H1 (cell line): ENCODE measurements around the gene CNPY4. TPM values are rescaled to one million over a fixed set of nuclear protein-coding genes. Genes with fewer than 3 reads are reported as not detected.

Experiments
- CTCF ChIA-PET: fragments of 300-600 bp; sonication (Branson Sonifier 250); formaldehyde crosslinking; loops from one replicate; lab custom pipeline; 2021; ENCODE audit not compliant: partially characterized antibody; lab: Charles Lee
- POLR2A ChIA-PET: fragments of 300-600 bp; sonication (Branson Sonifier 250); formaldehyde crosslinking; loops from one replicate; lab custom pipeline; 2021; ENCODE audit warnings: inconsistent platforms; ENCODE audit not compliant: partially characterized antibody; lab: Charles Lee
- DNase-seq, 2 experiments: peaks; one replicate each; pipeline versions ENCODE4 v3.0.0 to v3.0.0-alpha.2; 2010 to 2022; ENCODE audit warnings: low spot score in 2 of 2, low read depth in 1 of 2, mixed read lengths in 1 of 2
- FAIRE-seq: peaks from 2 replicates; lab custom pipeline; 2011; peaks lifted over from hg19 to GRCh38; lab: Jason Lieb, UNC
- H2AFZ ChIP-seq: 2 replicates; pipeline ENCODE4 v1.8.1; 2012; ENCODE audit warnings: low read length, inconsistent platforms
- H2AK5ac ChIP-seq: 2 replicates; pipeline ENCODE4 v1.6.1; 2013; ENCODE audit warnings: low read depth, low read length
- H2BK120ac ChIP-seq: replicated peaks from 2 replicates; pipeline ENCODE3; 2013; ENCODE audit warnings: low read depth, low read length, inconsistent platforms
- H2BK12ac ChIP-seq: 2 replicates; pipeline ENCODE4 v1.6.1; 2013; ENCODE audit warnings: low read depth, low read length
- H2BK15ac ChIP-seq: 2 replicates; pipeline ENCODE4 v1.6.1; 2013; ENCODE audit warnings: low read length
- H2BK20ac ChIP-seq: 2 replicates; pipeline ENCODE4 v1.6.1; 2013; ENCODE audit warnings: low read length
- H2BK5ac ChIP-seq: 2 replicates; pipeline ENCODE4 v1.6.1; 2013; ENCODE audit warnings: low read depth, low read length
- H3K14ac ChIP-seq: 2 replicates; pipeline ENCODE4 v1.6.1; 2013; ENCODE audit warnings: inconsistent platforms; ENCODE audit not compliant: insufficient read length
- H3K18ac ChIP-seq: 2 replicates; pipeline ENCODE4 v1.6.1; 2013; ENCODE audit warnings: low read length; ENCODE audit errors: extremely low read depth
- H3K23ac ChIP-seq: 2 replicates; pipeline ENCODE4 v1.6.1; 2013; ENCODE audit warnings: inconsistent platforms; ENCODE audit not compliant: insufficient read length
- H3K23me2 ChIP-seq: 2 replicates; pipeline ENCODE4 v1.6.1; 2013; ENCODE audit warnings: low read depth, low read length
- H3K27ac ChIP-seq: 2 replicates; pipeline ENCODE4 v1.6.1; 2011; ENCODE audit warnings: low read depth, low read length, inconsistent platforms
- H3K27me3 ChIP-seq, 4 experiments: replicated peaks in 1 of 4; 1 replicate in 1 of 4; 2 replicates in 3 of 4; pipeline versions ENCODE4 v1.6.1 to v1.8.1; 2011 to 2013; ENCODE audit warnings: low read length in 3 of 4, mild to moderate bottlenecking in 3 of 4, inconsistent platforms in 2 of 4, mixed read lengths in 2 of 4, moderate library complexity in 1 of 4; ENCODE audit not compliant: control insufficient read depth in 3 of 4, insufficient read depth in 3 of 4; ENCODE audit errors: extremely low read depth in 1 of 4
- H3K36me3 ChIP-seq, 4 experiments: 2 replicates each; pipeline versions ENCODE4 v1.6.1 to v1.8.1; 2011 to 2013; ENCODE audit warnings: mild to moderate bottlenecking in 4 of 4, low read length in 3 of 4, moderate library complexity in 2 of 4, control low read depth in 1 of 4, inconsistent platforms in 1 of 4; ENCODE audit not compliant: insufficient read depth in 4 of 4, control insufficient read depth in 2 of 4
- H3K4ac ChIP-seq: replicated peaks from 2 replicates; pipeline ENCODE3; 2013; ENCODE audit warnings: low read length, low read depth, mixed read lengths, inconsistent platforms; ENCODE audit not compliant: insufficient read length
- H3K4me1 ChIP-seq, 4 experiments: replicated peaks in 1 of 4; 1 replicate in 1 of 4; 2 replicates in 3 of 4; pipeline versions ENCODE4 v1.6.1 to v1.8.1; 2011 to 2013; ENCODE audit warnings: low read length in 3 of 4, inconsistent platforms in 2 of 4, mixed read lengths in 1 of 4; ENCODE audit not compliant: insufficient read depth in 4 of 4, control insufficient read depth in 3 of 4
- H3K4me2 ChIP-seq, 2 experiments: 2 replicates each; pipeline versions ENCODE4 v1.6.1 to v1.8.1; 2011 to 2013; ENCODE audit warnings: low read depth in 2 of 2, low read length in 2 of 2, control low read depth in 1 of 2, inconsistent platforms in 1 of 2, mild to moderate bottlenecking in 1 of 2; ENCODE audit not compliant: insufficient read depth in 1 of 2
- H3K4me3 ChIP-seq, 4 experiments: fragments of 200-600, 300-600 bp in 1 of 4; sonication (generic), shearing (Covaris generic), sonication (Bioruptor Twin) in 1 of 4; 2 replicates each; pipeline versions ENCODE4 v1.5.1 to v1.8.1; 2011 to 2016; ENCODE audit warnings: low read length in 4 of 4, low read depth in 3 of 4, control low read depth in 2 of 4, inconsistent platforms in 2 of 4, mild to moderate bottlenecking in 2 of 4, mixed read lengths in 1 of 4, moderate library complexity in 1 of 4; ENCODE audit not compliant: insufficient read depth in 2 of 4; ENCODE audit errors: extremely low read depth in 1 of 4
- H3K56ac ChIP-seq: replicated peaks from 2 replicates; pipeline ENCODE3; 2013; ENCODE audit warnings: low read depth, mild to moderate bottlenecking, mixed read lengths, low read length, inconsistent platforms; ENCODE audit not compliant: insufficient read length
- H3K79me1 ChIP-seq: 2 replicates; pipeline ENCODE4 v1.6.1; 2013; ENCODE audit warnings: low read depth, low read length, control low read depth
- H3K79me2 ChIP-seq, 2 experiments: 2 replicates each; pipeline versions ENCODE4 v1.6.1 to v1.8.1; 2012 to 2013; ENCODE audit warnings: low read length in 2 of 2, mild to moderate bottlenecking in 2 of 2, inconsistent platforms in 1 of 2; ENCODE audit not compliant: insufficient read depth in 2 of 2, control insufficient read depth in 1 of 2
- H3K9ac ChIP-seq, 4 experiments: replicated peaks in 1 of 4; 1 replicate in 1 of 4; 2 replicates in 3 of 4; pipeline versions ENCODE4 v1.6.1 to v1.8.1; 2011 to 2013; ENCODE audit warnings: low read depth in 3 of 4, low read length in 3 of 4, control low read depth in 2 of 4, mild to moderate bottlenecking in 2 of 4, moderate library complexity in 2 of 4, inconsistent platforms in 1 of 4; ENCODE audit errors: extremely low read depth in 1 of 4
- H3K9me3 ChIP-seq, 2 experiments: 2 replicates each; pipeline versions ENCODE4 v1.6.1 to v1.8.1; 2012 to 2013; ENCODE audit warnings: mild to moderate bottlenecking in 2 of 2, moderate library complexity in 2 of 2, control low read depth in 1 of 2, inconsistent platforms in 1 of 2, low read depth in 1 of 2, low read length in 1 of 2, mixed read lengths in 1 of 2; ENCODE audit not compliant: insufficient read depth in 2 of 2
- H4K20me1 ChIP-seq, 2 experiments: replicated peaks in 1 of 2; 2 replicates each; pipeline versions ENCODE3 to v1.8.1; 2011 to 2013; ENCODE audit warnings: inconsistent platforms in 2 of 2, low read length in 2 of 2, mild to moderate bottlenecking in 1 of 2; ENCODE audit not compliant: insufficient read depth in 2 of 2, control insufficient read depth in 1 of 2
- H4K5ac ChIP-seq: 2 replicates; pipeline ENCODE4 v1.6.1; 2013; ENCODE audit warnings: low read length, low read depth, mixed read lengths, inconsistent platforms; ENCODE audit not compliant: insufficient read length
- H4K8ac ChIP-seq: 2 replicates; pipeline ENCODE4 v1.8.0; 2013; ENCODE audit warnings: mild to moderate bottlenecking, moderate library complexity, low read length, inconsistent platforms; ENCODE audit not compliant: insufficient read depth; ENCODE audit errors: extremely low read depth
- H4K91ac ChIP-seq: replicated peaks from 2 replicates; pipeline ENCODE3; 2013; ENCODE audit warnings: low read length, mixed read lengths, inconsistent platforms; ENCODE audit not compliant: insufficient read length
- GTF2F1 ChIP-seq: IDR thresholded peaks from 2 replicates; pipeline ENCODE4 v1.6.1; 2012; ENCODE audit warnings: low read depth, low read length, improper control_type of control experiment, borderline replicate concordance
- JUN ChIP-seq: IDR thresholded peaks from 2 replicates; pipeline ENCODE4 v1.6.1; 2011; ENCODE audit warnings: low read depth, mild to moderate bottlenecking, improper control_type of control experiment, low read length
- MAFK ChIP-seq: IDR thresholded peaks from 2 replicates; pipeline ENCODE4 v1.6.1; 2012; ENCODE audit warnings: low read depth, mild to moderate bottlenecking, improper control_type of control experiment, low read length
- RAD21 ChIP-seq, 2 experiments: IDR thresholded peaks in 1 of 2; conservative IDR thresholded peaks in 1 of 2; 2 replicates each; pipeline ENCODE4 v1.6.1; 2011; ENCODE audit warnings: low read depth in 2 of 2, low read length in 2 of 2, improper control_type of control experiment in 1 of 2, inconsistent platforms in 1 of 2, mild to moderate bottlenecking in 1 of 2, moderate library complexity in 1 of 2
- RNF2 ChIP-seq: fragments of 200-900, 300-1000 bp; sonication (generic); IDR thresholded peaks from 2 replicates; pipeline ENCODE4 v1.7.1; 2016; ENCODE audit warnings: borderline replicate concordance, low read depth, mild to moderate bottlenecking, antibody characterized with exemption, low read length; ENCODE audit not compliant: poor library complexity, severe bottlenecking; ENCODE audit errors: missing control alignments
- TAF7 ChIP-seq: optimal IDR thresholded peaks from 2 replicates; pipeline ENCODE3; 2011; ENCODE audit warnings: low read depth, mild to moderate bottlenecking, inconsistent platforms, low read length, moderate library complexity, borderline replicate concordance
- ZNF274 ChIP-seq: IDR thresholded peaks from 2 replicates; pipeline ENCODE4 v1.7.0; 2012; ENCODE audit warnings: low read length, borderline replicate concordance; ENCODE audit errors: extremely low read depth
- WGBS, 2 experiments: shearing (Covaris generic) in 1 of 2; methylation state at CpG; one replicate each; pipeline versions ENCODE4 v1.1.6 to v1.1.7; 2013 to 2015; ENCODE audit warnings: low lambda C conversion rate in 2 of 2, mixed read lengths in 2 of 2, inconsistent platforms in 1 of 2, low coverage in 1 of 2, missing lambda C conversion rate in 1 of 2; ENCODE audit not compliant: insufficient replicate concordance in 2 of 2, insufficient coverage in 1 of 2, insufficient read length in 1 of 2; ENCODE audit errors: extremely low coverage in 1 of 2, missing lambda C conversion rate in 1 of 2; 5-methylcytosine and 5-hydroxymethylcytosine counted together
- polyA plus RNA-seq, 7 experiments: library from polyadenylated mRNA; depleted of rRNA in 3 of 7; stranded (reverse) in 5 of 7; unstranded in 2 of 7; fragments of >200 nt in 5 of 7; fragments of 200-250 nt in 2 of 7; gene quantifications; 1 replicate in 5 of 7; 2 replicates in 1 of 7; 4 replicates in 1 of 7; pipeline versions ENCODE4 v1.2.1 to v1.2.3, GENCODE V29; 2011 to 2013; ENCODE audit warnings: missing spikeins in 2 of 7, mixed read lengths in 2 of 7
- total RNA-seq: library from RNA; stranded (reverse); fragmentation: NEBNext Ultra II Directional; extraction: Animal tissue kit (Norgen Biotek cat#: 25700); gene quantifications from 2 replicates; pipeline ENCODE4 v1.2.1, GENCODE V29; 2021
- TF ChIP-seq, protein P1 (sequence below): IDR thresholded peaks from 2 replicates; pipeline ENCODE4 v1.6.1; 2012; ENCODE audit warnings: low read length, inconsistent platforms
- TF ChIP-seq, protein P2 (sequence below): IDR thresholded peaks from 2 replicates; pipeline ENCODE4 v1.6.1; 2011; ENCODE audit warnings: low read length, improper control_type of control experiment

Gene CNPY4
- total and polyA plus RNA-seq, 2 of the 8 experiments (the other 6 are each of a cell fraction or from before 2014, with no cell fraction given): 10.2 to 15.3 TPM

DNA sequence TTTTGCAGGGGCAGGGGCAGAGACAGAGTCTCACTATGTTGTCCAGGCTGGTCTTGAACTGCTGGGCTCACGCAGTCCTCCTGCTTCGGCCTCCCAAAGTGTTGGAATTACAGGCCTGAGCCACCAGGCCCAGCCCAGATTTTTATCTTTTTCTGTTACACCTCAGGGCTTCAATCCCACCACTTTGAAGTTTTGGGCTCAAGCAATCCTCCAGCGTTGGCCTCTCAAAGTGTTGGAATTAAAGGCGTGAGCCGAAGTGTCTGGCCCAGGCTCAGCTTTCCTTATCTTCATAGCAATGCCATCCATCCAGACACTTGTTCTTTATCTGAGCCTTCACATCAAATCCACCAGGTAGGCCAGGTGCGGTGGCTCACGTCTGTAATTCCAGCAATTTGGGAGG lies 4.4 kb upstream of the CNPY4 start:
- H3K4me2 ChIP-seq: no peak overlapping the region
- peaks cover 0 to 6% of the 10 kb centered on the region in 2 experiments; a peak in 1 of 4 replicates for H3K79me2 ChIP-seq
- WGBS, 2 experiments: 88% methylated on average over 7 of the region's 7 CpGs; no CpG with 5 or more reads in 1 of the 2 experiments
- peaks cover 4% of the 10 kb centered on the region for H3K23me2 ChIP-seq
- 0 out of 2 replicates have a peak, but pooled peaks cover 2% of the 10 kb centered on the region for H3K79me1 ChIP-seq
- ChIA-PET POLR2A (interaction anchor here (0.8 to 20.0 kb wide), 4 partner anchors 9 to 27 kb away, joined by 3 to 722 read pairs (median 210); partner anchors contain the start of genes AP4M1, COPS6, MCM7 and ZNF3), CTCF (interaction anchor here (1.0 to 1.1 kb wide), 2 partner anchors 13 to 18 kb away, joined by 4 to 5 read pairs; no protein-coding TSS in a partner anchor)
- no peak overlapping the region for H2BK5ac ChIP-seq
- no peak for DNase-seq
- H3K27ac ChIP-seq: no peak overlapping the region
- H2AK5ac ChIP-seq: no peak overlapping the region
- H3K4me1 ChIP-seq: no peaks in the 10 kb centered on the region; a peak in 2 of 7 replicates
- H4K8ac ChIP-seq: no peak overlapping the region
- no peak overlapping the region for H3K9ac ChIP-seq
- no peak overlapping the region for H3K14ac ChIP-seq
- H4K5ac ChIP-seq: no peak overlapping the region
- no peak overlapping the region for H2BK120ac ChIP-seq
- no peak overlapping the region for H4K91ac ChIP-seq
- H3K9me3 ChIP-seq: no peaks in the 10 kb centered on the region
- H2AFZ ChIP-seq: no peak overlapping the region
- H3K23ac ChIP-seq: no peak overlapping the region
- H2BK20ac ChIP-seq: no peak overlapping the region
- H3K27me3 ChIP-seq: no peaks in the 10 kb centered on the region
- H3K18ac ChIP-seq: no peak overlapping the region
- H3K56ac ChIP-seq: no peak overlapping the region
- H3K4me3 ChIP-seq: no peak overlapping the region
- no peak overlapping the region for H3K4ac ChIP-seq
- no peak overlapping the region for H2BK15ac ChIP-seq
- H3K36me3 ChIP-seq: peaks cover 4 to 33% (median 14%) of the 10 kb centered on the region in 4 experiments
- no peak for FAIRE-seq
- H2BK12ac ChIP-seq: no peak overlapping the region
- H4K20me1 ChIP-seq: peaks cover 0 to 1% of the 10 kb centered on the region in 2 experiments
- TF ChIP-seq TAF7 (no peak), MAFK (no peak), JUN (no peak), RAD21 (IDR thresholded peaks at IDR 0.05 in 1 of 2, conservative IDR thresholded peaks at IDR 0.05 in 1 of 2; ENCODE audit: low read depth in 2 of 2, low read length in 2 of 2) (no peak), ZNF274 (no peak), GTF2F1 (no peak), RNF2 (no peak)
- TF ChIP-seq, protein P1, sequence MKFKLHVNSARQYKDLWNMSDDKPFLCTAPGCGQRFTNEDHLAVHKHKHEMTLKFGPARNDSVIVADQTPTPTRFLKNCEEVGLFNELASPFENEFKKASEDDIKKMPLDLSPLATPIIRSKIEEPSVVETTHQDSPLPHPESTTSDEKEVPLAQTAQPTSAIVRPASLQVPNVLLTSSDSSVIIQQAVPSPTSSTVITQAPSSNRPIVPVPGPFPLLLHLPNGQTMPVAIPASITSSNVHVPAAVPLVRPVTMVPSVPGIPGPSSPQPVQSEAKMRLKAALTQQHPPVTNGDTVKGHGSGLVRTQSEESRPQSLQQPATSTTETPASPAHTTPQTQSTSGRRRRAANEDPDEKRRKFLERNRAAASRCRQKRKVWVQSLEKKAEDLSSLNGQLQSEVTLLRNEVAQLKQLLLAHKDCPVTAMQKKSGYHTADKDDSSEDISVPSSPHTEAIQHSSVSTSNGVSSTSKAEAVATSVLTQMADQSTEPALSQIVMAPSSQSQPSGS: no peak
- TF ChIP-seq, protein P2, sequence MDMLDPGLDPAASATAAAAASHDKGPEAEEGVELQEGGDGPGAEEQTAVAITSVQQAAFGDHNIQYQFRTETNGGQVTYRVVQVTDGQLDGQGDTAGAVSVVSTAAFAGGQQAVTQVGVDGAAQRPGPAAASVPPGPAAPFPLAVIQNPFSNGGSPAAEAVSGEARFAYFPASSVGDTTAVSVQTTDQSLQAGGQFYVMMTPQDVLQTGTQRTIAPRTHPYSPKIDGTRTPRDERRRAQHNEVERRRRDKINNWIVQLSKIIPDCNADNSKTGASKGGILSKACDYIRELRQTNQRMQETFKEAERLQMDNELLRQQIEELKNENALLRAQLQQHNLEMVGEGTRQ: no peak
